Common myeloid progenitor, CD34-positive (primary cell): ENCODE measurements around the gene WDR86.

Source experiments
- CTCF ChIA-PET: fragments of 350-600 bp; sonication (Branson Sonifier 250); formaldehyde crosslinking; loops from one replicate; lab custom pipeline; 2021; ENCODE audit warnings: antibody characterized with exemption; lab: Charles Lee
- POLR2A ChIA-PET: fragments of 350-600 bp; sonication (Branson Sonifier 250); formaldehyde crosslinking; loops from one replicate; lab custom pipeline; 2021; ENCODE audit warnings: antibody characterized with exemption; lab: Charles Lee
- DNase-seq, 3 donors: peaks; one replicate each; pipeline versions ENCODE4 v3.0.0 to v3.0.0-alpha.2; 2013
- H3K27ac ChIP-seq, 2 experiments: 1 replicate in 1 of 2; 2 replicates in 1 of 2; pipeline ENCODE4 v1.7.0; 2013; ENCODE audit warnings: inconsistent platforms in 2 of 2, low read length in 2 of 2, mild to moderate bottlenecking in 2 of 2, low read depth in 1 of 2, moderate library complexity in 1 of 2; ENCODE audit not compliant: severe bottlenecking in 2 of 2, insufficient read depth in 1 of 2, poor library complexity in 1 of 2
- H3K27me3 ChIP-seq, 5 experiments: replicated peaks in 2 of 5; 1 replicate in 3 of 5; 2 replicates in 2 of 5; pipeline versions ENCODE4 v1.6.1 to v1.7.0; 2013; ENCODE audit warnings: low read length in 4 of 5, mild to moderate bottlenecking in 2 of 5, moderate library complexity in 2 of 5, inconsistent platforms in 1 of 5; ENCODE audit not compliant: insufficient read depth in 5 of 5, control insufficient read depth in 4 of 5
- H3K36me3 ChIP-seq, 4 experiments: 1 replicate in 2 of 4; 2 replicates in 2 of 4; pipeline versions ENCODE4 v1.6.1 to v1.7.0; 2013; ENCODE audit warnings: low read length in 3 of 4, control low read depth in 1 of 4, mild to moderate bottlenecking in 1 of 4; ENCODE audit not compliant: control insufficient read depth in 4 of 4, insufficient read depth in 4 of 4
- H3K4me1 ChIP-seq, 4 experiments: 1 replicate in 3 of 4; 2 replicates in 1 of 4; pipeline versions ENCODE4 v1.6.1 to v1.7.1; 2013; ENCODE audit warnings: low read length in 3 of 4, mild to moderate bottlenecking in 3 of 4, control low read depth in 1 of 4, inconsistent platforms in 1 of 4, moderate library complexity in 1 of 4; ENCODE audit not compliant: control insufficient read depth in 4 of 4, insufficient read depth in 4 of 4; ENCODE audit errors: control extremely low read depth in 1 of 4
- H3K4me3 ChIP-seq, 7 experiments: 1 replicate in 4 of 7; 2 replicates in 3 of 7; pipeline versions ENCODE4 v1.5.1 to v1.7.0; 2013; ENCODE audit warnings: mild to moderate bottlenecking in 7 of 7, low read length in 6 of 7, moderate library complexity in 6 of 7, inconsistent platforms in 2 of 7, low read depth in 2 of 7, control low read depth in 1 of 7; ENCODE audit not compliant: insufficient read depth in 4 of 7, control insufficient read depth in 1 of 7; ENCODE audit errors: extremely low read depth in 1 of 7
- H3K9me3 ChIP-seq, 5 experiments: 1 replicate in 4 of 5; 2 replicates in 1 of 5; pipeline versions ENCODE4 v1.6.1 to v1.7.1; 2013; ENCODE audit warnings: low read length in 4 of 5, mild to moderate bottlenecking in 2 of 5, inconsistent platforms in 1 of 5, low read depth in 1 of 5, moderate library complexity in 1 of 5; ENCODE audit not compliant: control insufficient read depth in 4 of 5, insufficient read depth in 2 of 5; ENCODE audit errors: control extremely low read depth in 1 of 5
- WGBS: methylation state at CpG from one replicate; pipeline ENCODE4 v1.1.5; 2013; ENCODE audit not compliant: insufficient coverage; 5-methylcytosine and 5-hydroxymethylcytosine counted together

WDR86 gene

DNA sequence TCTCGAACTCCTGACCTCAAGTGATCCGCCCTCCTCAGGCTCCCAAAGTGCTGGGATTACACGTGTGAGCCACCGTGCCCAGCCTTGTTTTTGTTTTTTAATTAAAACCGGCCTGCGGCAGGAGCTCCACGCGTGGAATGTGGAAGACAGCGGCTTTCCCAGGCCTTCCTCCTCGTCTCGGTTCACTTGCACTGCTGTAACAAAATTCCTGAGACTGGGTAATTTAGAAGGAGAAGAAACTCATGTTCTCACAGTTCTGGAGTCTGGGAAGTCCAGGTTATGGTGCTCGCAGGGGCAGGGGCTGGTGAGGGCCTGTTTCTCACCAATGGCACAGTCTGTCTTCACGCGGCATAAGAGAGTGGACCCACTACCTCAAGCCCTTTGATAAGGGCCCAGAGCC lies 44.5 kb upstream of the WDR86 start:
- Histone ChIP-seq H3K36me3 (no peaks in the 10 kb centered on the region), H3K4me1 (peaks cover 0 to 3% (median 0%) of the 10 kb centered on the region in 4 experiments), H3K4me3 (no peak overlapping the region), H3K27me3 (peaks cover 0 to 4% (median 0%) of the 10 kb centered on the region in 5 experiments), H3K27ac (no peak overlapping the region), H3K9me3 (peaks cover 0 to 3% (median 0%) of the 10 kb centered on the region in 5 experiments)
- WGBS: 96% methylated on average over 14 of the region's 14 CpGs
- CTCF ChIA-PET: interaction anchor here (14.8 kb wide), 1 partner anchor 84 kb away, joined by 280 read pairs; no protein-coding TSS in a partner anchor
- POLR2A ChIA-PET: no interaction called here
- DNase-seq: no peak

DNA sequence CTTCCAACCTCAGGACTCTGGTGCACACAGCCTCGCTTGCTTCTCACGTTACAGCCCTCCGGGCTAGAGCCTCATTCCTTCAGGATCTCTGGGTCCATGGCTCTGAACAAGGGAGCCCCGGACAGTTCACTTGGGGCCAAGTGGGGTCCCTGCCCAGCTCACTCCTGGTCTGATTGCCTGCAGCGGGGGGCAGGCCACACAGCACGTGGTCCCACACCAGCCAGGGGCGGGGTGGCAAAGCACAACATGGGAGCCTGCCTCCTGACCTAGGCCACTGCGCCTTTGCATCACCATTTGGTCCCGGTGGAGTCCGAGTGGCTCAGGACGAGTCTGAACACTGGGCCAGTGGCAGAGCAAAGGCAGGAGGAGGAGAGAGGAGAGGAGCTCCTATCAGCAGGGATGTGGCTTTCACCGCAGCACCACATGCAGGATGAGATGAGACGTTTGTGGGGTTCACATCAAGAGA lies 43.5 kb upstream of the WDR86 start:
- CTCF ChIA-PET: interaction anchor here (2.1 to 14.8 kb wide), 2 partner anchors 10 to 84 kb away, joined by 8 to 280 read pairs; no protein-coding TSS in a partner anchor
- H3K36me3 ChIP-seq: no peaks in the 10 kb centered on the region
- DNase-seq: peak in 2 of 3 donors; percentile 23 to 39
- H3K27ac ChIP-seq: no peak overlapping the region
- WGBS: 89% methylated on average over 13 of the region's 13 CpGs
- POLR2A ChIA-PET: no interaction called here
- H3K9me3 ChIP-seq: peaks cover 0 to 3% (median 0%) of the 10 kb centered on the region in 5 experiments
- H3K27me3 ChIP-seq: peaks cover 0 to 2% (median 0%) of the 10 kb centered on the region in 5 experiments
- H3K4me1 ChIP-seq: peaks cover 0 to 5% (median 1%) of the 10 kb centered on the region in 4 experiments
- no peak overlapping the region for H3K4me3 ChIP-seq

DNA sequence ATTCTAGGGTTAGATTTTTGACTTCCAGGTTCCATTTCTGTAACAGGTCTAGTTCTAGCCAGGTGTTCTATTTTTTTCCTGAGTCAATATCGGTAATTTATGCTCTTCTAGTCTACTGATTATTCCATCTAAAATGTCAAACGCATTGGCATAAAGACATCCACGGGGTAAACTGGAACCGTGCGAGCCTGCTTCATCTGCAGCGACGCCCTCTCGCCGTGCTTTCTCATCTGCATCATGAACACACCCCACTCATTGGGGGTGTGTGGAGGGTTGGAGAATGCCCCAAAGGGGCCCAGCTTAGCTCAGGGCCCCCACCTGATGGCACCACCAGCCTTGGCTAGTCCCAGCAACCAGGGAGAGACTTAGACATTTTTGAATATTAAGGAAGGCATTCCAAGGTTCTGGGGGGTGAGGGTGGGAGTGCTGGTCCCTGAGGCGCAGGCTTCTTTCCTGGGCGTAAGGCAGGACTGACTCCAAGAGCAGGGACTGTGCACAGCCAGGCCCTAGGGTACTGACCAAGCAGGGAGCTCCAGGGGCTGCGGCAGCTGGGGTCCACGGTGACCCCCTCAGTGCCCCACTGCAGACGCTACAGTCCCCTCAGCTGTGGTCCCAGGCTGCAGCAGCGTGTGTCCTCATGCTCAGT lies 43.0 kb upstream of the WDR86 start:
- no peaks in the 10 kb centered on the region for H3K36me3 ChIP-seq
- H3K4me3 ChIP-seq: no peak overlapping the region
- peaks cover 0 to 5% (median 0%) of the 10 kb centered on the region in 5 experiments for H3K27me3 ChIP-seq
- H3K9me3 ChIP-seq: peaks cover 0 to 3% (median 0%) of the 10 kb centered on the region in 5 experiments
- ChIA-PET CTCF (interaction anchor here (2.1 to 14.8 kb wide), 2 partner anchors 10 to 83 kb away, joined by 8 to 280 read pairs; no protein-coding TSS in a partner anchor), POLR2A (interaction anchor here (0.7 kb wide), 1 partner anchor 8 kb away, joined by 3 read pairs; no protein-coding TSS in a partner anchor)
- H3K4me1 ChIP-seq: peaks cover 0 to 9% (median 4%) of the 10 kb centered on the region in 4 experiments
- H3K27ac ChIP-seq: no peak overlapping the region
- 94% methylated on average over 7 of the region's 15 CpGs for WGBS
- DNase-seq: no peak

DNA sequence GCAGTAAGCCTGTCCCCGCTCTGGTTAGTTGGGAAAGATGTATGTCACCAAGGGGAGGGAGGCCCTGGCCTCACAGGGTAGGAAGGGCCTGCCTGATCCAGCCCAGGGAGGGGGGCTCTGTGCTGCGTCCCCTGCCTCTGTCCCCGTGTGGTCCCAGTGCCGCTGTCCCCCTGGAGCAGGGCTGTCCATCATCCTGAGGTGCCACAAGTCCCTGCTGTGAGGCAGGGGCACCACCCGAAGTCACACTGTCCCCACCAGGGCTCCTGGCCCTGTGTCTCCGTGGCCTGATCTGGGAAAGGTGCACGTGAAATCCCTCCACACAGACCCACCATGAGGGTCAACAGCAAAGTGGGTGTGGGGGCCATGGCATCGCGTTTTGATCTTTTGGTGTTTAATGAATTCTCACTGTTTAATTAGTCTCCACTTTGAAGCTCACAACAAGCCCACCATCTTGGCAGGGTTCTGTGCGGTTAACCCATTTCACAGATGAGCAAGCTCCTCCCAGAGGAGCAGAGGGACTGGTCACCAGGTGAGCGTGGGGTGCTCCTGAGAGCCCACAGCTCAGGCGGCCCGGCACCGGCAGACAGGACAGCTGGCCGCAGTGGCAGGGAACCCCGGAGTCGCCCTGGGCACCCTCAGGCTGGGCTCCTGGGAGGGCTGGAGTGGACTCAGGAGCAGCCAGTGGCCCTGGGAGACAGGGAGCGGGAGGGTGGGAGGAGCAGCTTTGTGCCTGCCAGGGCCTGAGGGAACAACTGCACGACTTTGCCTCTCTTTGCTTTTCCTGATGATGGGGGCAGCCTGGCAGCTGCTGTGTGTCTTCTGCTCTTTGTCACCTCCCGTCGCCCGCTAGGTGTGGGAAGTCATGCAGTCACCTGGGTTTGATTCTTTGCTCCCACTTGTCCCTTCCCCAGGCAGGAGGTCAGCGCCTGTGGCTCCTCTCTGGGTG lies 42.1 kb upstream of the WDR86 start:
- CTCF ChIA-PET: interaction anchor here (1.3 to 14.8 kb wide), 5 partner anchors 9 to 136 kb away, joined by 3 to 280 read pairs (median 30); no protein-coding TSS in a partner anchor
- POLR2A ChIA-PET: interaction anchor here (0.7 kb wide), 1 partner anchor 9 kb away, joined by 3 read pairs; no protein-coding TSS in a partner anchor
- H3K4me1 ChIP-seq: peaks cover 0 to 8% (median 4%) of the 10 kb centered on the region in 4 experiments

DNA sequence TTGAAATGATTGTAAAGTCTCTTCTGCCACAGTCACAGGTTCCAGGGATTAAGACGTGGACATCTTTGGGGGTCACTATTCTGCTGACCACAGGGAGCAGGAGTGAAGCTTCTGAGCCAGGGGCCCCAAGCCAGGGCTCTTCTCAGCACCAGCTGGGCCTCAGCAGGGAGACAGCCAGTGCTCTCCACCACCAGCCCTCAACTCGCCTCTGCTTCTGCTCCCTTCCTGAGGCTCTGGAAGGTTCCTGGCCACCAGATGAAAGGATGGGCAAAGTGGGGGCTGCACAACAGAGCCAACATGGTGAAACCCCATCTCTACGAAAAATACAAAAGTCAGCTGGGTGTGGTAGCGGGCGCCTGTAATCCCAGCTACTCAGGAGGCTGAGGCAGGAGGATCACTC lies 41.3 kb upstream of the WDR86 start:
- DNase-seq: no peak
- Histone ChIP-seq H3K36me3 (no peaks in the 10 kb centered on the region), H3K4me3 (no peak overlapping the region), H3K27me3 (peaks cover 0 to 11% (median 0%) of the 10 kb centered on the region in 5 experiments), H3K27ac (no peak overlapping the region), H3K4me1 (peaks cover 0 to 6% (median 4%) of the 10 kb centered on the region in 4 experiments), H3K9me3 (no peaks in the 10 kb centered on the region)
- 92% methylated on average over 5 of the region's 5 CpGs for WGBS
- ChIA-PET POLR2A (no interaction called here), CTCF (interaction anchor here (1.3 to 14.8 kb wide), 4 partner anchors 52 to 136 kb away, joined by 3 to 280 read pairs (median 48); no protein-coding TSS in a partner anchor)

More for the DNA sequence above, 42.1 kb upstream of the WDR86 start:
- Histone ChIP-seq H3K9me3 (no peaks in the 10 kb centered on the region), H3K4me3 (no peak overlapping the region), H3K36me3 (no peaks in the 10 kb centered on the region), H3K27ac (no peak overlapping the region), H3K27me3 (peaks cover 0 to 7% (median 0%) of the 10 kb centered on the region in 5 experiments)
- no peak for DNase-seq
- WGBS: 93% methylated on average over 23 of the region's 23 CpGs

DNA sequence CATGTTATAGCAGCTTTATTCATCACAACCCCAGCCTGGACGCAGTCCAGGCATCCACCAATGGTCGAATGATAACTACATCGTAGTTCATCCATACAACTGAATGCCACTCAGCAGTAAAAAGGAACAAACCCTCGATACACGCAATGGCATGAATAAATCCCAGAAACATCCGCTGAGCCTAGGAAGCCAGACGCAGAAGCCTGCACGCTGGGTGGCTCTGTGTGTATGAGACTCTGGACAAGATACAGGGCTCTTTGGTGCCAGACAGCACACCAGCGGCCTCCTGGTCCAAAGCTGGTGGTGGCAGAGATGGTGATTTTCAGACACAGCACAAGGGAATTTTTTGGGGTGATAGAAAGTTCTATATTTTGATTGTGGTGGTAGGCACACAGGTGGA lies 40.2 kb upstream of the WDR86 start:
- no peak overlapping the region for H3K4me3 ChIP-seq
- no peaks in the 10 kb centered on the region for H3K36me3 ChIP-seq
- peaks cover 0 to 6% (median 4%) of the 10 kb centered on the region in 4 experiments for H3K4me1 ChIP-seq
- no peak for DNase-seq
- H3K27me3 ChIP-seq: peaks cover 0 to 11% (median 0%) of the 10 kb centered on the region in 5 experiments
- H3K27ac ChIP-seq: no peak overlapping the region
- 97% methylated on average over 7 of the region's 9 CpGs for WGBS
- POLR2A ChIA-PET: no interaction called here
- CTCF ChIA-PET: interaction anchor here (0.8 to 14.8 kb wide), 18 partner anchors 8 to 139 kb away, joined by 3 to 280 read pairs (median 8); partner anchors contain the start of genes CRYGN and WDR86
- no peaks in the 10 kb centered on the region for H3K9me3 ChIP-seq
